ENCODE measurements around the gene NHLRC2. TPM values are rescaled to one million over a fixed set of nuclear protein-coding genes. Genes with fewer than 3 reads are reported as not detected.

NHLRC2 gene
- total and polyA plus RNA-seq, 10 of the 15 experiments (the other 5 are each of a cell fraction or from before 2014, with no cell fraction given), result 1.9 to 31.3 (median 15.9) TPM

GRCh38 chr10:113945075-113945686 lies 90.7 kb downstream of the NHLRC2 start:
- Histone ChIP-seq H3K4me1 (ENCODE audit: control insufficient read depth, insufficient read depth, low read length) (no peaks in the 10 kb centered on the region), H2AFZ (ENCODE audit: control insufficient read depth, low read depth, low read length) (no peak overlapping the region), H3K79me2 (ENCODE audit: control insufficient read depth, insufficient read depth, low read length) (no peaks in the 10 kb centered on the region), H3K27ac (ENCODE audit: control insufficient read depth, insufficient read depth) (no peak overlapping the region), H3K36me3 (ENCODE audit: control insufficient read depth in 2 of 2, insufficient read depth in 2 of 2, low read length in 1 of 2) (no peaks in the 10 kb centered on the region), H3K4me2 (ENCODE audit: control insufficient read depth, insufficient read depth) (no peak overlapping the region), H4K20me1 (ENCODE audit: control insufficient read depth, insufficient read depth) (no peaks in the 10 kb centered on the region), H3K4me3 (no peak overlapping the region), H3K9me3 (replicated peaks; ENCODE audit: control insufficient read depth, insufficient read depth, low read length) (peaks cover 4% of the 10 kb centered on the region; the same call in 2 of the 3 replicates), H3K27me3 (replicated peaks in 1 of 2; ENCODE audit: control insufficient read depth in 2 of 2, insufficient read depth in 2 of 2, low read length in 1 of 2) (no peaks in the 10 kb centered on the region), H3K9ac (ENCODE audit: control insufficient read depth, insufficient read depth, low read length) (no peak overlapping the region)
- ChIA-PET POLR2A (no interaction called here), RAD21 (ENCODE audit: unreplicated experiment) (interaction anchor here (0.7 to 1.3 kb wide), 3 partner anchors 12 to 38 kb away, joined by 3 read pairs; no protein-coding TSS in a partner anchor), SMC1A (ENCODE audit: uncharacterized antibody, unreplicated experiment) (interaction anchor here (1.3 to 2.0 kb wide), 5 partner anchors 10 to 63 kb away, joined by 3 to 9 read pairs (median 5); no protein-coding TSS in a partner anchor), CTCF (no interaction called here)
- FAIRE-seq, result peak; percentile 31
- 82% methylated on average over 9 of the region's 9 CpGs for WGBS (ENCODE audit: insufficient coverage, insufficient replicate concordance, low lambda C conversion rate, missing lambda C conversion rate)
- intact Hi-C loops (cut with micrococcal nuclease; ENCODE audit: unreplicated experiment) (no loop called here), in situ Hi-C loops (cut with MboI) (no loop called here)
- BruUV-seq (replicated peaks), result no TSS peak
- no peak for DNase-seq (ENCODE audit: low read depth, low spot score)
- no peak for ATAC-seq
- TF ChIP-seq ZBTB33 (IDR thresholded peaks at IDR 0.05) (no peak), FOXM1 (IDR thresholded peaks at IDR 0.05; ENCODE audit: low read depth, low read length) (no peak), CHD2 (IDR thresholded peaks at IDR 0.05; ENCODE audit: borderline replicate concordance, low read depth, low read length) (no peak), YY1 (IDR thresholded peaks at IDR 0.05; ENCODE audit: low read depth, low read length) (no peak)

- SMC1A ChIA-PET (ENCODE audit: uncharacterized antibody, unreplicated experiment), result interaction anchor here (0.9 to 2.0 kb wide), 5 partner anchors 10 to 36 kb away, joined by 3 to 9 read pairs (median 5); no protein-coding TSS in a partner anchor
- H4K20me1 ChIP-seq (ENCODE audit: control insufficient read depth, insufficient read depth), result no peaks in the 10 kb centered on the region
- no peaks in the 10 kb centered on the region for H3K4me1 ChIP-seq (ENCODE audit: control insufficient read depth, insufficient read depth, low read length)
- in situ Hi-C loops (cut with MboI) (no loop called here), intact Hi-C loops (cut with micrococcal nuclease; ENCODE audit: unreplicated experiment) (no loop called here)
- FAIRE-seq, result no peak
- WGBS (ENCODE audit: insufficient coverage, insufficient replicate concordance, low lambda C conversion rate, missing lambda C conversion rate), result 43% methylated on average over 4 of the region's 4 CpGs
- RAD21 ChIA-PET (ENCODE audit: unreplicated experiment), result interaction anchor here (0.7 to 1.3 kb wide), 3 partner anchors 12 to 37 kb away, joined by 3 read pairs; no protein-coding TSS in a partner anchor
- no peak for ATAC-seq
- H3K79me2 ChIP-seq (ENCODE audit: control insufficient read depth, insufficient read depth, low read length), result no peaks in the 10 kb centered on the region
- no peak overlapping the region for H3K4me3 ChIP-seq
- no peak overlapping the region for H3K9ac ChIP-seq (ENCODE audit: control insufficient read depth, insufficient read depth, low read length)
- DNase-seq (ENCODE audit: low read depth, low spot score), result no peak
- no peak for TF ChIP-seq HDAC2 (IDR thresholded peaks at IDR 0.05)
- TF ChIP-seq SUZ12 (IDR thresholded peaks at IDR 0.05; ENCODE audit: unreplicated experiment), result no peak
- TF ChIP-seq STAT3 (IDR thresholded peaks at IDR 0.05; ENCODE audit: low read depth, low read length), result no peak
- TF ChIP-seq E2F8 (IDR thresholded peaks at IDR 0.05; ENCODE audit: low read depth, partially characterized antibody), result no peak
- no peak for TF ChIP-seq SREBF1 (IDR thresholded peaks at IDR 0.05; ENCODE audit: low read length)
- POLR2A ChIA-PET, result no interaction called here
- no peaks in the 10 kb centered on the region for H3K36me3 ChIP-seq (ENCODE audit: control insufficient read depth in 2 of 2, insufficient read depth in 2 of 2, low read length in 1 of 2)
- H2AFZ ChIP-seq (ENCODE audit: control insufficient read depth, low read depth, low read length), result no peak overlapping the region
- CTCF ChIA-PET, result interaction anchor here (0.6 kb wide), 1 partner anchor 16 kb away, joined by 3 read pairs; no protein-coding TSS in a partner anchor
- H3K27me3 ChIP-seq (replicated peaks in 1 of 2; ENCODE audit: control insufficient read depth in 2 of 2, insufficient read depth in 2 of 2, low read length in 1 of 2), result no peaks in the 10 kb centered on the region
- no peak overlapping the region for H3K27ac ChIP-seq (ENCODE audit: control insufficient read depth, insufficient read depth)
- H3K9me3 ChIP-seq (replicated peaks; ENCODE audit: control insufficient read depth, insufficient read depth, low read length), result peaks cover 4% of the 10 kb centered on the region; the same call in 2 of the 3 replicates
- no peak overlapping the region for H3K4me2 ChIP-seq (ENCODE audit: control insufficient read depth, insufficient read depth)
- no TSS peak for BruUV-seq (replicated peaks)
Observed at GRCh38 chr10:113945687-113946085, 91.2 kb downstream of the NHLRC2 start.
